ENCODE measurements around the gene FABP7. TPM values are rescaled to one million over a fixed set of nuclear protein-coding genes. Genes with fewer than 3 reads are reported as not detected.

The FABP7 gene
- not detected in 2 replicates for total RNA-seq (ENCODE audit: low replicate concordance)

DNA sequence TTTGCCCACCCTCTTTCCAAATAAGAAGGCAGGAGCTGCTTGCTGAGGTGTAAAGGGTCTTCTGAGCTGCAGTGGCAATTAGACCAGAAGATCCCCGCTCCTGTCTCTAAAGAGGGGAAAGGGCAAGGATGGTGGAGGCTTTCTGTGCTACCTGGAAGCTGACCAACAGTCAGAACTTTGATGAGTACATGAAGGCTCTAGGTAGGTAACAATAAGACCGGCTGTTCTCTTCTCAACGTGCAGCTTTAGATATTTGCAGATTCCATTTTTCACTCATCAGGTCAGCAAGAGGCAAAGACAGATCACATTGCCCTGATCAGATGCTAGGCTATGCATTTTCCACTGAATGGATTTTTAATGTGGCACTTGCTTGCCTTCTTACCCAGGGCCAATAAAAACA lies at the start of gene FABP7:
Gene FABP7 (plus strand): TSS at position 50 of the 400 bp plus-strand sequence. CDS start 79 bp downstream, at position 129.

DNA sequence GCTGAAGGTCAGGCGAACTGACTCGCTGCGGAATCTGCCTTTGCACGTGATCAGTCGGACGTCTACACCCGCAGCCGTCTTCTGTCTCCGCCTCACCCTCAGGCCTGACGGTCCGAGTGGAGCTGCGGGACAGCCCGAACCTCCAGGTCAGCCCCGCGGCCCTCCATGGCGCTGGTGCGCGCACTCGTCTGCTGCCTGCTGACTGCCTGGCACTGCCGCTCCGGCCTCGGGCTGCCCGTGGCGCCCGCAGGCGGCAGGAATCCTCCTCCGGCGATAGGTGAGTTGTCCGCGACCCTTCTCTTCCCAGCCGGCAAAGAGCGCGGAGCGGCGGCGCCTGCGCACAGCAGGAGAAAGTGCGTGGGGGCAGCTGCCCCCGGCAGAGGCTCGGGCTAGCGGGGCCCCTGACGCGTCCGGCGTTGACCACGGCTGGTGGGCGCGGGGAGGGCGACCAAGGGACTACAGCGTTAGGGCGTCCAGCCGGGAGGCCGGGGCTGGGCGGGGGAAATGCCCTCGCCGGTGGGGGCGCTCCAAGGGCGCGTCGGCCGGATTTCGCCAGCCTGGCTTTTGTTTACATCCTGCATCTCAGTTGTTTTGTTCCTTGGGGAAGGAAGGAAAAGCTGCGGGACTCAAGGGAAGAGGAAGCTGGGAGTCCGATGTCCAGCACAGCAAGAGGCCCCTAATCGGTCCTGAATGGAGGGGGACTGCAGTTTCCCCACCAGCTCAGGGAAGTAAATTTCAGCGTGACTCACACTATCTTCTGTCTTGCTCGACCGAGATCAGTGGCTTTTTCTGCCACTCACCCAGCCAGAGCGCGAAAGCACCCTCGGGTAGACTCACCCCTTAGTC lies 9.9 kb downstream of the FABP7 start, which contains the start of gene SMPDL3A:
Gene SMPDL3A (plus strand): TSS at position 77 of the 846 bp plus-strand sequence. CDS start 89 bp downstream, at position 166.

Other genes starting within 250 kb of the FABP7 start
- gene PKIB, start 169.3 kb upstream of the FABP7 start, total RNA-seq (ENCODE audit: low replicate concordance): 0.45 and 1.4 TPM in 2 replicates
- gene SMPDL3A, start 9.5 kb downstream of the FABP7 start, total RNA-seq (ENCODE audit: low replicate concordance): 1.4 and 21.6 TPM in 2 replicates
- gene CLVS2, start 216.5 kb downstream of the FABP7 start, total RNA-seq (ENCODE audit: low replicate concordance): not detected in 2 replicates

Data from smooth muscle cell of the coronary artery (primary cell).